Cardiac muscle cell (in vitro differentiated cells and primary cell): Measurements from ENCODE around the gene PHF3. TPM values are rescaled to one million over a fixed set of nuclear protein-coding genes. Genes with fewer than 3 reads are reported as not detected.

ENCODE experiments used
- DNase-seq, 2 donors: peaks; one replicate each; pipeline versions ENCODE4 v3.0.0 to v3.0.0-alpha.2; 2010 to 2017; ENCODE audit warnings: low read depth in 1 of 2, low spot score in 1 of 2
- H3K27ac ChIP-seq: fragments of 200-600 bp; sonication (generic); 2 replicates; pipeline ENCODE4 v1.5.1; 2016
- H3K27me3 ChIP-seq: fragments of 200-600 bp; sonication (generic); 2 replicates; pipeline ENCODE4 v1.6.0; 2016; ENCODE audit warnings: control low read depth
- H3K36me3 ChIP-seq: fragments of 200-600 bp; sonication (generic); 2 replicates; pipeline ENCODE4 v1.5.1; 2016; ENCODE audit warnings: control low read depth
- H3K4me1 ChIP-seq: fragments of 200-600 bp; sonication (generic); 2 replicates; pipeline ENCODE4 v1.8.1; 2017; ENCODE audit warnings: low read depth, mild to moderate bottlenecking, mixed run types
- H3K4me3 ChIP-seq: fragments of 200-600 bp; sonication (generic); 2 replicates; pipeline ENCODE4 v1.5.1; 2016; ENCODE audit warnings: mild to moderate bottlenecking
- H3K9me3 ChIP-seq: fragments of 200-600 bp; sonication (generic); 2 replicates; pipeline ENCODE4 v1.5.1; 2017; ENCODE audit warnings: low read depth, mild to moderate bottlenecking, control low read depth
- CTCF ChIP-seq: IDR thresholded peaks from 2 replicates; pipeline ENCODE4 v1.5.1; 2012; ENCODE audit warnings: low read depth, mild to moderate bottlenecking, low read length
- polyA plus RNA-seq: library from polyadenylated mRNA; unstranded; fragments of >200 nt; fragmentation: Nextera tagmentation; extraction: Ambion mirVana; gene quantifications from 2 replicates; pipeline ENCODE4 v1.2.1, GENCODE V29; 2016
- total RNA-seq: library from RNA; depleted of rRNA; stranded (reverse); fragments of >200 nt; gene quantifications from 2 replicates; pipeline ENCODE4 v1.2.3, GENCODE V29; 2016

PHF3 gene
- total and polyA plus RNA-seq, 2 experiments from 2014 or later = 13.1 to 55.8 TPM

DNA sequence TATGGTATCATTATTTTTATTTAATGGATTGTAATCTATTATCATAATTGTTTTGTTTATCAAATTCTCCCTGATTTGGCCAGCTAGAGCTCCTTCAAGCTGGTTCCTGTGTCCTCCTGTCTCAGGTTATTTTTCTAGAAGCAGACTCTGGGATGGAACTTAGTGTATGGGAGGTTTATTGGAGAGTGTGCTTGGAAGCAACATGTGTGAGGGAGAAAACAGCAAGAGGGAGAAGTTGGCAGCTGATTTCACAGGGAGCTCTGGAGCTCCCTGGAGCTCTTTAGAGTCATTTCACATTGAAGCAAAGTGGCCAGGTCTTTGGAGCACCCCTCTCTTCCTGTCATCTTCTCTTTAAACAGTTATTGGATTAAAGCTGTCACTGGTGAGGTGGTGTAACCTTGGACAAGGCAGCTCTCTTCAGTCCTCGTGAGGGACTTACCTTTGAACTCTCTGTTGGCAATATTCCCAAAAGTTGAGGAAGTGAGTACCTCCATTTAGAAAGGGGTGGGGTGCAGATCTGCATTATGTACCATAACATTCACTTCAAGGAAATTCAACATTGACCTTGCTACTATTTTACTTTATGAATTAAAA is 103.6 kb downstream of the PHF3 start:
- H3K4me1 ChIP-seq = peaks cover 11% of the 10 kb centered on the region
- no peak for TF ChIP-seq CTCF
- DNase-seq = no peak
- H3K27me3 ChIP-seq = no peaks in the 10 kb centered on the region
- no peaks in the 10 kb centered on the region for H3K9me3 ChIP-seq
- H3K4me3 ChIP-seq = no peak overlapping the region
- no peaks in the 10 kb centered on the region for H3K36me3 ChIP-seq
- no peak overlapping the region for H3K27ac ChIP-seq

DNA sequence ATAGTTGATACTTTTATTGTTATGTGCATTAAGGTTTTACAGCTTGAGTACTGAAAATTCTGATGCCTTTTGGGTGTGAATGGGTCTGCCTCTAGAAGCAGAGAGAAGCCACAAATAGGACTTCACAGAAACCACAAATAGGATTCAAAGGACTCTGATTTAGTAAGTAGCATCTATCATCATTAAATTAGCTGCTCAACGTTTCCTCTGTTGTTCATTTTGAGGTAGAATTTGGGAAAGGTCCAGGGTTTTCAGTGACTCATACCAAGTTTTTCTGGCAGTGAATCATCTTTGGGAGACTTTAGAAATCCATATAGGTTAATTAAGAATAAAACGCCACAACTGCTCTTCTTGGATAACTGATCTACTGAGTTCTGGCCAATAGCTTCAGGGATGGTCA is 105.1 kb downstream of the PHF3 start:
- Histone ChIP-seq H3K4me3 (no peak overlapping the region), H3K27me3 (no peaks in the 10 kb centered on the region), H3K27ac (no peak overlapping the region), H3K9me3 (no peaks in the 10 kb centered on the region), H3K4me1 (peaks cover 11% of the 10 kb centered on the region), H3K36me3 (no peaks in the 10 kb centered on the region)
- peak in 1 of 2 donors; percentile 79 for DNase-seq
- no peak for TF ChIP-seq CTCF

- H3K4me3 ChIP-seq = no peak overlapping the region
- no peak for TF ChIP-seq CTCF
Observed at GRCh38 chr6:63742060-63742459, 106.5 kb downstream of the PHF3 start.

DNA sequence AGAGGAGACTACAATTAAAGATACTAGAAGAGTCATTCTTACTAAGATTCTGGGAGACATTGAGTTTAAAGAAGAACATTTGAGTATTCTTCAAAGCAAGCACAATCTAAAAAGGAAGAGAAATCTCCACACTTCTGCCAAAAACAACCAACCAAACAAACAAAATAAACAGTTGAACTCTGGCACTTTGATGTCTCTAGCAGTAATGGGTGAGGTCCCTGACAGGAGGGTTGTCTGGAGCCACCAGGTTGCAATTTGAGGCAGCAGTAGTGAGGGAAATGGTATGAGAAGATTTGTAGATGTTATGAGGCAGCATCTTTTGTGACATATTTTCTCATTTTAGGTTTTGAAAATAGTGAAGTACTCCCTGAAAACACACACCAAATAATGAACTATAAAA is 108.1 kb downstream of the PHF3 start:
- Histone ChIP-seq H3K4me1 (peaks cover 11% of the 10 kb centered on the region), H3K27me3 (no peaks in the 10 kb centered on the region), H3K27ac (no peak overlapping the region), H3K36me3 (no peaks in the 10 kb centered on the region), H3K4me3 (no peak overlapping the region), H3K9me3 (no peaks in the 10 kb centered on the region)
- no peak for TF ChIP-seq CTCF
- no peak for DNase-seq

More at GRCh38 chr6:63742060-63742459, 106.5 kb downstream of the PHF3 start:
- no peaks in the 10 kb centered on the region for H3K9me3 ChIP-seq
- H3K4me1 ChIP-seq = peaks cover 11% of the 10 kb centered on the region
- no peaks in the 10 kb centered on the region for H3K36me3 ChIP-seq
- no peak for DNase-seq
- H3K27ac ChIP-seq = no peak overlapping the region
- no peaks in the 10 kb centered on the region for H3K27me3 ChIP-seq

DNA sequence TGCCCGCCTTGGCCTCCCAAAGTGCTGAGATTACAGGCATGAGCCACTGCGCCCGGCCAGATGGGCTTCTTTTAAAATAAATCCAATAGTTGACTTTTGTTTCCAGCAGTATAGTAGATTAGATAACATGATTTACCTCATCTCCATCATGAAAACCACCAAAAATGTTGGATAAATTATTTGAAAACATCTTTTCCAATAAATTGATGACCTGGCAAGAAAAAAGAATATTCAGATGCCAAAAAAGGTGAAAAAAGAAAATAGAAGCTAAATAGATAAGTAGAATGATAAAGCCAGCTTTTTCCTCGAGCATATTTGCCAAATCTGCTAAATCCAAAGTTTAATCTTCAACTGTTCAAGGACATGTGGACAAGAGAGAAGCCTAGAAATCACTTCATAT is 109.2 kb downstream of the PHF3 start:
- no peak for DNase-seq
- Histone ChIP-seq H3K27ac (no peak overlapping the region), H3K4me3 (no peak overlapping the region), H3K36me3 (no peaks in the 10 kb centered on the region), H3K27me3 (no peaks in the 10 kb centered on the region), H3K4me1 (peaks cover 11% of the 10 kb centered on the region), H3K9me3 (no peaks in the 10 kb centered on the region)
- no peak for TF ChIP-seq CTCF
